Activated T-cell treated with anti-CD3 and anti-CD28 coated beads, Interleukin-2, amount 50 U/mL, for 1 hour (primary cell): Measurements from ENCODE around the gene TIMM10.

Experiments used
- DNase-seq: peaks from one replicate; pipeline ENCODE4 v3.0.0-alpha.2; 2020

The TIMM10 gene

DNA sequence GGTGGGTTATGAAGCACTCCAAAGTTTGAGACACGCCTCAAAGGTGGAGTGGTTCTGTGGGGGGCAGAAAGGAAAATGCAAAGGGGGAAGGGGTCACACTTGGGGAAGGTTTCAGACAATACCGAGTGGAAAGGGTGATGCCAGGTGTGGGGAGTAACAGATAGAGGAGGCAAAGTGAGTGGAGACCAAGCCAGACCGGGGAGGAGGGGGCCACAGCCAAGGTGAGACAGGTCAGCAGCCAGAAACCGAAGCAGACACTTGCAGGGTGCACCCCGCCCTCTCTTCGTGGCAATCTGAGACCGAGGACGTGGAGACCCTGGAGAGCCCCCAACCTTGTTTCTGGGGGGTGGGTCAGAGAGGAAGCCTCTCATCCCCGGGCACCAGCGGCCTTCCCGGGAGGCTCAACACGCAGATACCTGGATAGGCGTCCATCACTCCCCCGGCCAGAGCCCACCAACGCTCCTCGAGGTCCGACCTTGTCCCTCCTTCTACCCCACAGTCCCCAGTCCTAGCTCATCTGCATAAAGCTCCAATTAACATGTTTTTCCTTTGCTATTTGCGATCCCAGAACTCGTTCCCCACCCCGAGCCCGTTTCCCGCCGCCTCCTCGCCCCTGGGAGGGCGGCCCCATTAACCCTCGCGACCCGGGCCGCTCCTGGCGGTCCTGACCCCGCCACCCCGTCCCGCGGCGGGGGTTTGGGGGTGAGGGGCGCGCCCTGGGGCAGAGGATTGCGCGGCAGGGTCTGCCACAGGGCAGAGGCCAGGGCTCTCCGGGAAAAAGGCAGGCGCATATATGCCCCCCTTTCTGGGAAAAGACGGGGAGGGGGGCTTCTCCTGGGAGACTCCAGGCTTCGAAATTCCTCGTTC, 48.4 kb downstream of the TIMM10 start:
- DNase-seq = no peak

DNA sequence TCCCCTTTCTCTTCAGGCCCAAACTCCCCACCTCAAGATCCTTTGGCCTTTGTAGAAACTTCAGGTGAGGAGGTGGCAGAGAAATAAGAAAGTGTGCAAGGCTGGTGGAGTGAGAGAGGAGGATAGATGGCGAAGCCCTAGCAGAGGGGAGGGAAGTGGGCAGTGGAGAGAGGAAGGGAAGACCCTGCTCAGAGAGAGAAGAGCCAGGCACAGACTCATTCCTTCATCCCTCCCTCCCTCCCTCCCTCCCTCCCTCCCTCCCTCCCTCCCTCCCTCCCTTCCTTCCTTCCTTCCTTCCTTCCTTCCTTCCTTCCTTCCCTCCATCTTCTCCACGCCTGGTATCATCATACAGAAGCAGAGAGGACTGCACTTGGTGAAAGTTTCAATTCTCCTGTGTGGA, 49.2 kb downstream of the TIMM10 start:
- DNase-seq = no peak

DNA sequence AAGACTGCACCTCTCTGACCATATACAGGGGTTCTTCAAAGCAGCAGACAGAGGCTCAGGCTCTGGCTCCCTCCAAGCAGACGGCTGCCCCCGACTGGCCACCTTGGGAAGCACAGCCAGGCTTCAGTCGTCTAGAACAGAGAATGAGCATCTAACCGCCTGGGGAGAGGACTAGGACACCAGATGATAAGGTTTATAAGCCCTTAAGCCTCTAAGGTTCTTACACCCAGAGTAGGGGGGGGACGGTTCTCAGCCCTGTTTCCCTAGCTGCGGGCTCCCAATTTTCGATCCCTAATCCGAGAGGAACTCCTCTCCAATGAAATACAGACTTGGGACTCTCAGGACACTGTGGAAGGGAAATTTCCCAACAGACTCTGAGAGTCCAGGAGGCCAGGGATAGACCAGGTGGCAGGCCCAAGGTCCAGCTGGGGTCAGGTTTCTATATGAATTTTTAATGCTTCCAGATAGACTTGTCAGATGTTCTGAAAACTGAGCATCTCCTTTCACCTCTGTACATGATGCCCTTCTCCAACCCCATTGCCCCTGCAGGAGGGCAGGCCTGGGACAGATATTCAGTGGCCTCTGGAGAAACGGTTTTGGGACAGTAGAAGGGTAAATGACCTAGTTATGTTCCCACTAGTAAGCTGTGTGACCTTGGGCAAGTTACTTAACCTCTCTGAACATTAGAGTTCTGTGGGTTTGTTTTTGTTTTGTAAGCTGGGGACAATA, 50.0 kb downstream of the TIMM10 start:
- DNase-seq = peak; percentile 72

DNA sequence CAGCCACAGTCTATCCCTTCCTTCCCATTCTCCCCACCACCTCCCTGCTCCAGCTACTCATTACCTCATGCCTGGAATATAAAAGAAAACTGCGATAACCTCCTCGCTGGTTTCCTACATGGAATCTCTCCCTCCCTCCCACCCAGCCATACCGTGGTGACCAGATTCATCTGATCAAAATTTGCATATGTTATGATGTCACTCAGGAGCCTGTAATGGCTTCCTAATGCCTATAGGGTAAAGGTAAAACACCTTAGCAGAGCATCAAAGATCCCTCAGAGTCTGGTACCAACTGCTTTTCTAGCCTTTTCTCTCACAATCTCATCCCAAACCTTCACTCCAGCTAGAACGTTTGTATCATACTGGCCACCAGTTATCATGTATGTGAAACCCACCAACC, 50.6 kb downstream of the TIMM10 start:
- DNase-seq = no peak

DNA sequence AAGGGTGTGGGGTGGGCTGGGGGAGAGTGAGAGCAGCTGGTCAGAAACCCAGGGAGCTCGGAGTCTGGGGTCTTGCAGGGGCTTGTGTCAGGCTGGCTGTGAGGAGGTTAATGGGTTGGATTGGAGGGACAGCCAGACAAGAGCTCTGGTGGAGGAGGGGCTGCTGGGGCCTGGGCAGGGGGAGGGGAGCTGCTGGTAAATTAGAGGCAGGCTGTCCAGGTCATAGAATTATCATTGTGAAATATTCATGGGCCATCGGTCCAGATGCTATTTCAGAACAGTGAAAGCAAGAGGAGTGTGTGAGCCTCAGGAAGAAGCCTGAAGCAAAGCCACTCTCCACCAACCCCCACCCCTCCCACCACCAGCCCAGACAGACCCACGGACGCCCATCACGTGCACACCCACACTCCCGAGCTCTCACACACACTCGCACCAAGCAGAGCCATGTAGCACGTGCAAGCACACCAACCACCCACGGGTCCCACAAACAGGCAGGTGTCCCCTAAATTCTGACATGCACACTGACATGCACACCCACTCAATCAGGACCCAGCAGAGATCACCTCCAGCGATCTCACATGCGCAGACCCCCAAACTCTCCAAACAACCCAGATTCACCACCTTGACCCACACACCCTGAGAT, 51.4 kb downstream of the TIMM10 start:
- DNase-seq = no peak
